ENCODE measurements around the gene WDPCP. TPM values are rescaled to one million over a fixed set of nuclear protein-coding genes. Genes with fewer than 3 reads are reported as not detected.

Gene WDPCP
- total RNA-seq, 1 experiment from 2014 or later: 7.4 TPM

DNA sequence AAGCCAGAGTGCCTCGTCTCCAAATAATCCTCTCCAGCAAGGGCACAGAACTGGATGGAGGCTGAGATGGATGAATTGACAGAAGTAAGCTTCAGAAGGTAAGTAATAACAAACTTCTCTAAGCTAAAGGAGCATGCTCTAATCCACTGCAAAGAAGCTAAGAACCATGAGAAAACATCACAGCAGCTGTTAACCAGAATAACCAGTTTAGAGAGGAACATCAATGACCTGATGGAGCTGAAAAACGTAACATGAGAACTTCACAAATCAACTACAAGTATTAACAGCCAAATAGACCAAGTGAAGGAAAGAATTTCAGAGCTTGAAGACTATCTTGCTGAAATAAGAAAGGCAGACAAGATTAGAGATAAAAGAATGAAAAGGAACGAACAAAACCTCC lies 32.3 kb downstream of the WDPCP start:
- Histone ChIP-seq H3K9me3 (ENCODE audit: control insufficient read depth, insufficient read depth, low read depth, low read length) (no peaks in the 10 kb centered on the region), H3K27ac (ENCODE audit: low read length) (no peak overlapping the region), H3K4me1 (ENCODE audit: control insufficient read depth, insufficient read depth, low read length) (no peaks in the 10 kb centered on the region), H3K4me3 (ENCODE audit: low read depth in 2 of 2, low read length in 2 of 2) (no peak overlapping the region), H3K36me3 (ENCODE audit: control insufficient read depth, insufficient read depth, low read length) (no peaks in the 10 kb centered on the region), H3K27me3 (ENCODE audit: control insufficient read depth, insufficient read depth, low read length) (no peaks in the 10 kb centered on the region)
- in situ Hi-C loops (cut with HindIII; ENCODE audit: low pct_unique_long_range_greater_than_20kb, low sequenced_read_pairs) (no loop called here), intact Hi-C loops (cut with micrococcal nuclease; ENCODE audit: unreplicated experiment) (no loop called here)
- TF ChIP-seq, protein P1, sequence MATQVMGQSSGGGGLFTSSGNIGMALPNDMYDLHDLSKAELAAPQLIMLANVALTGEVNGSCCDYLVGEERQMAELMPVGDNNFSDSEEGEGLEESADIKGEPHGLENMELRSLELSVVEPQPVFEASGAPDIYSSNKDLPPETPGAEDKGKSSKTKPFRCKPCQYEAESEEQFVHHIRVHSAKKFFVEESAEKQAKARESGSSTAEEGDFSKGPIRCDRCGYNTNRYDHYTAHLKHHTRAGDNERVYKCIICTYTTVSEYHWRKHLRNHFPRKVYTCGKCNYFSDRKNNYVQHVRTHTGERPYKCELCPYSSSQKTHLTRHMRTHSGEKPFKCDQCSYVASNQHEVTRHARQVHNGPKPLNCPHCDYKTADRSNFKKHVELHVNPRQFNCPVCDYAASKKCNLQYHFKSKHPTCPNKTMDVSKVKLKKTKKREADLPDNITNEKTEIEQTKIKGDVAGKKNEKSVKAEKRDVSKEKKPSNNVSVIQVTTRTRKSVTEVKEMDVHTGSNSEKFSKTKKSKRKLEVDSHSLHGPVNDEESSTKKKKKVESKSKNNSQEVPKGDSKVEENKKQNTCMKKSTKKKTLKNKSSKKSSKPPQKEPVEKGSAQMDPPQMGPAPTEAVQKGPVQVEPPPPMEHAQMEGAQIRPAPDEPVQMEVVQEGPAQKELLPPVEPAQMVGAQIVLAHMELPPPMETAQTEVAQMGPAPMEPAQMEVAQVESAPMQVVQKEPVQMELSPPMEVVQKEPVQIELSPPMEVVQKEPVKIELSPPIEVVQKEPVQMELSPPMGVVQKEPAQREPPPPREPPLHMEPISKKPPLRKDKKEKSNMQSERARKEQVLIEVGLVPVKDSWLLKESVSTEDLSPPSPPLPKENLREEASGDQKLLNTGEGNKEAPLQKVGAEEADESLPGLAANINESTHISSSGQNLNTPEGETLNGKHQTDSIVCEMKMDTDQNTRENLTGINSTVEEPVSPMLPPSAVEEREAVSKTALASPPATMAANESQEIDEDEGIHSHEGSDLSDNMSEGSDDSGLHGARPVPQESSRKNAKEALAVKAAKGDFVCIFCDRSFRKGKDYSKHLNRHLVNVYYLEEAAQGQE (IDR thresholded peaks at IDR 0.05; ENCODE audit: insufficient read depth in 1 of 2, low read depth in 2 of 2, low read length in 1 of 2): no peak
- no peak for TF ChIP-seq TCF7L2 (IDR thresholded peaks at IDR 0.05; ENCODE audit: low read depth, low read length)
- BruUV-seq (replicated peaks): no TSS peak
- CTCF ChIA-PET: no interaction called here
- POLR2A ChIA-PET: no interaction called here
- DNase-seq (ENCODE audit: low read depth, low spot score) (no peak), ATAC-seq (no peak)

DNA sequence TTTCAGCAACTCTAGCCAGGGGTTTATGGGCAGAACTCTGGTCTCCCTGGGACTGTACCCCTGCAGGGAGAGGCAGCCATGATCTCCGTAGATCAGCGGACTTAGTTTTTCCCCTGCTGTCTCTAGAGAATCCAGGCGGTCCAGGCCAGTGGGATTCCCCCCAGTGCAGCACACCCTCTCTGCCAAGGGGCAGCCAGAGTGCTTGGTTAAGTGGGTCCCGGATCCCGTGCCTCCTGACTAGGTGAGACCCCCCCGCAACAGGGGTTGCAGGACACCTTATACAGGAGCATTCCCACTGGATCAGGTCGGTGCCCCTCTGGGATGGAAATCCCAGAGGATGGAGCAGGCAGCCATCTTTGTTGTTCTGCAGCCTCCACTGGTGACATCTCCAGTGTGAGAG lies 33.0 kb downstream of the WDPCP start:
- H3K4me3 ChIP-seq (ENCODE audit: low read depth in 2 of 2, low read length in 2 of 2): no peak overlapping the region
- no peak for ATAC-seq
- H3K27me3 ChIP-seq (ENCODE audit: control insufficient read depth, insufficient read depth, low read length): no peaks in the 10 kb centered on the region
- POLR2A ChIA-PET: no interaction called here
- in situ Hi-C loops (cut with HindIII; ENCODE audit: low pct_unique_long_range_greater_than_20kb, low sequenced_read_pairs) (no loop called here), intact Hi-C loops (cut with micrococcal nuclease; ENCODE audit: unreplicated experiment) (no loop called here)
- H3K9me3 ChIP-seq (ENCODE audit: control insufficient read depth, insufficient read depth, low read depth, low read length): no peaks in the 10 kb centered on the region
- no peak for DNase-seq (ENCODE audit: low read depth, low spot score)
- no TSS peak for BruUV-seq (replicated peaks)
- H3K27ac ChIP-seq (ENCODE audit: low read length): no peak overlapping the region
- no peaks in the 10 kb centered on the region for H3K4me1 ChIP-seq (ENCODE audit: control insufficient read depth, insufficient read depth, low read length)
- CTCF ChIA-PET: no interaction called here
- no peaks in the 10 kb centered on the region for H3K36me3 ChIP-seq (ENCODE audit: control insufficient read depth, insufficient read depth, low read length)
- no peak for TF ChIP-seq TCF7L2 (IDR thresholded peaks at IDR 0.05; ENCODE audit: low read depth, low read length)
- TF ChIP-seq, protein P2, sequence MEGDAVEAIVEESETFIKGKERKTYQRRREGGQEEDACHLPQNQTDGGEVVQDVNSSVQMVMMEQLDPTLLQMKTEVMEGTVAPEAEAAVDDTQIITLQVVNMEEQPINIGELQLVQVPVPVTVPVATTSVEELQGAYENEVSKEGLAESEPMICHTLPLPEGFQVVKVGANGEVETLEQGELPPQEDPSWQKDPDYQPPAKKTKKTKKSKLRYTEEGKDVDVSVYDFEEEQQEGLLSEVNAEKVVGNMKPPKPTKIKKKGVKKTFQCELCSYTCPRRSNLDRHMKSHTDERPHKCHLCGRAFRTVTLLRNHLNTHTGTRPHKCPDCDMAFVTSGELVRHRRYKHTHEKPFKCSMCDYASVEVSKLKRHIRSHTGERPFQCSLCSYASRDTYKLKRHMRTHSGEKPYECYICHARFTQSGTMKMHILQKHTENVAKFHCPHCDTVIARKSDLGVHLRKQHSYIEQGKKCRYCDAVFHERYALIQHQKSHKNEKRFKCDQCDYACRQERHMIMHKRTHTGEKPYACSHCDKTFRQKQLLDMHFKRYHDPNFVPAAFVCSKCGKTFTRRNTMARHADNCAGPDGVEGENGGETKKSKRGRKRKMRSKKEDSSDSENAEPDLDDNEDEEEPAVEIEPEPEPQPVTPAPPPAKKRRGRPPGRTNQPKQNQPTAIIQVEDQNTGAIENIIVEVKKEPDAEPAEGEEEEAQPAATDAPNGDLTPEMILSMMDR (IDR thresholded peaks at IDR 0.05): no peak
- TF ChIP-seq POLR2AphosphoS5 (IDR thresholded peaks at IDR 0.05; ENCODE audit: low read depth, low read length): no peak
- no peak for TF ChIP-seq SIN3A (IDR thresholded peaks at IDR 0.05; ENCODE audit: borderline replicate concordance, insufficient read depth, low read depth, low read length)
- TF ChIP-seq, protein P1 (IDR thresholded peaks at IDR 0.05; ENCODE audit: insufficient read depth in 1 of 2, low read depth in 2 of 2, low read length in 1 of 2): no peak
